ENCODE results near the gene FGF12.

DNA sequence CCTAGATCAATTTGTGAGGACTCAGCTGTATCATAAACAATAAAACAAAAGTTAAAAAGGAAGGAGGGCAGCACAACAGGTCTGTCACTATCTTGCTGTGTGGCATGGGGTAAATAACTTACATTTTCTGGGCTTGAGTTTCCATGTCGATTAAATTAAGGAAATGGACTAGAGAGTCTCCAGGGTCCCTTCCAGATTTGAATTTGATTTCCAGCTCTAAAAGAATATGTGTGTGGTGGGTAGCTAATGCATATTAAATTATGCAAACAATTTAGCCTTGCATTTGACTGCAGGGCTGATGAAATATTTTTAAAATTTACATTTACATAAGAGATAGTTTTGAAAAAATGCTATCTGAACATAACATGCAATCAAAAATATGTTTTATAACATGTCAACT lies 447.7 kb downstream of the FGF12 start:
- no peak for TF ChIP-seq CTCF (IDR thresholded peaks at IDR 0.05 in 8 of 11, conservative IDR thresholded peaks at IDR 0.05 in 3 of 11)
- TF ChIP-seq POLR2A (IDR thresholded peaks at IDR 0.05), result no peak
- TF ChIP-seq POLR2AphosphoS5 (IDR thresholded peaks at IDR 0.05), result no peak
